A172 (cell line): ENCODE data around the gene INPP5F. TPM values are rescaled to one million over a fixed set of nuclear protein-coding genes. Genes with fewer than 3 reads are reported as not detected.

Source experiments
- DNase-seq: peaks from one replicate; pipeline ENCODE4 v3.0.0-alpha.2; 2015; ENCODE audit warnings: low spot score
- total RNA-seq: library from RNA; depleted of rRNA; stranded (reverse); fragments of >200 nt; shearing (Covaris generic); gene quantifications from 2 replicates; pipeline ENCODE4 v1.2.3, GENCODE V29; 2014; rRNA removed

The INPP5F gene, protein sequence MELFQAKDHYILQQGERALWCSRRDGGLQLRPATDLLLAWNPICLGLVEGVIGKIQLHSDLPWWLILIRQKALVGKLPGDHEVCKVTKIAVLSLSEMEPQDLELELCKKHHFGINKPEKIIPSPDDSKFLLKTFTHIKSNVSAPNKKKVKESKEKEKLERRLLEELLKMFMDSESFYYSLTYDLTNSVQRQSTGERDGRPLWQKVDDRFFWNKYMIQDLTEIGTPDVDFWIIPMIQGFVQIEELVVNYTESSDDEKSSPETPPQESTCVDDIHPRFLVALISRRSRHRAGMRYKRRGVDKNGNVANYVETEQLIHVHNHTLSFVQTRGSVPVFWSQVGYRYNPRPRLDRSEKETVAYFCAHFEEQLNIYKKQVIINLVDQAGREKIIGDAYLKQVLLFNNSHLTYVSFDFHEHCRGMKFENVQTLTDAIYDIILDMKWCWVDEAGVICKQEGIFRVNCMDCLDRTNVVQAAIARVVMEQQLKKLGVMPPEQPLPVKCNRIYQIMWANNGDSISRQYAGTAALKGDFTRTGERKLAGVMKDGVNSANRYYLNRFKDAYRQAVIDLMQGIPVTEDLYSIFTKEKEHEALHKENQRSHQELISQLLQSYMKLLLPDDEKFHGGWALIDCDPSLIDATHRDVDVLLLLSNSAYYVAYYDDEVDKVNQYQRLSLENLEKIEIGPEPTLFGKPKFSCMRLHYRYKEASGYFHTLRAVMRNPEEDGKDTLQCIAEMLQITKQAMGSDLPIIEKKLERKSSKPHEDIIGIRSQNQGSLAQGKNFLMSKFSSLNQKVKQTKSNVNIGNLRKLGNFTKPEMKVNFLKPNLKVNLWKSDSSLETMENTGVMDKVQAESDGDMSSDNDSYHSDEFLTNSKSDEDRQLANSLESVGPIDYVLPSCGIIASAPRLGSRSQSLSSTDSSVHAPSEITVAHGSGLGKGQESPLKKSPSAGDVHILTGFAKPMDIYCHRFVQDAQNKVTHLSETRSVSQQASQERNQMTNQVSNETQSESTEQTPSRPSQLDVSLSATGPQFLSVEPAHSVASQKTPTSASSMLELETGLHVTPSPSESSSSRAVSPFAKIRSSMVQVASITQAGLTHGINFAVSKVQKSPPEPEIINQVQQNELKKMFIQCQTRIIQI
- total RNA-seq = 23.5 and 33.2 TPM in 2 replicates

- DNase-seq = peak; percentile 98
Observed at GRCh38 chr10:119725828-119726675, at the start of gene INPP5F. TSS of gene INPP5F (plus strand) at chr10:119726050. CDS start at chr10:119726263, 213 bp downstream.

DNA sequence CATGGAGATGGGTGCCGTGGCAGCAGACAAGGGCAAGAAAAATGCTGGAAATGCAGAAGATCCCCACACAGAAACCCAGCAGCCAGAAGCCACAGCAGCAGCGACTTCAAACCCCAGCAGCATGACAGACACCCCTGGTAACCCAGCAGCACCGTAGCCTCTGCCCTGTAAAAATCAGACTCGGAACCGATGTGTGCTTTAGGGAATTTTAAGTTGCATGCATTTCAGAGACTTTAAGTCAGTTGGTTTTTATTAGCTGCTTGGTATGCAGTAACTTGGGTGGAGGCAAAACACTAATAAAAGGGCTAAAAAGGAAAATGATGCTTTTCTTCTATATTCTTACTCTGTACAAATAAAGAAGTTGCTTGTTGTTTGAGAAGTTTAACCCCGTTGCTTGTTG lies 48.7 kb upstream of the INPP5F start:
- DNase-seq = no peak

DNA sequence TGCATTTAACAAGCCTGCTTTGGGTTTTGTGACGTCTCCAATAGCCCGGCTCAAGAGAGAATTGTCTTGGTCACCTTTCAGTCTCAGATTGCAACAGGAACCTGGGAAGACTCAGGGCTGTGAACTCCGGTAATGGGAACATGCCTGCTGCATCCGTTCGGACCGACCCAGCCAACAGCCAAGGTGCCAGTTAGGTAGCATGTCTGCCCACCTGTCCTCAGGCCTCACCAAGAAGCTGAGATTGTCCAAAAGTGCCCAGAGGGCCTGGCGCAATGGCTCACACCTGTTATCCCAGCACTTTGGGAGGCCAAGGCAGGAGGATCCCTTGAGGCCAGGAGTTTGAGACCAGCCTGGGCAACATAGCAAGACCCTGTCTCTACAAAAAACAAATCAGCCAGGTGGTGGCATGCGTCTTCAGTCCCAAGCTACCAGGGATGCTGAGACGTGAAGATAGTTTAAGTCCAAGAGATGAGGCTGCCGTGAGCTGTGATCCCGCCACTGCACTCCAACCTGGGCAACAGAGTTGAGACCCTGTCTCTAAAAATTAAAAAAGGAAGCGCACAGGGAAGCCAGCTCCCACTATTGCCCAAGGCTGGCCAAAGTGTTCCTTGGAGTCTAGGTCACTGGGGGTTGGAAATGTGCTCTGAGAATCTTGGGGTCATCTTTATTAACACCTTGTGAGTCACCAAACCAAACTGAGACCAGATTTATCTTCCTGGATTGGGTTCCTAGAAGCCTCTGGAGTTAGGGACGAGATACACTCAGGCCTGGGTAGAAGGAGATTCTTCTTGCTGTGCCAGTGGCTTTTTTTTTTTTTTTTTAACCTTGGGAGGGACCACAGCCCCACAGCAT lies 47.7 kb upstream of the INPP5F start:
- DNase-seq = peak; percentile 70

DNA sequence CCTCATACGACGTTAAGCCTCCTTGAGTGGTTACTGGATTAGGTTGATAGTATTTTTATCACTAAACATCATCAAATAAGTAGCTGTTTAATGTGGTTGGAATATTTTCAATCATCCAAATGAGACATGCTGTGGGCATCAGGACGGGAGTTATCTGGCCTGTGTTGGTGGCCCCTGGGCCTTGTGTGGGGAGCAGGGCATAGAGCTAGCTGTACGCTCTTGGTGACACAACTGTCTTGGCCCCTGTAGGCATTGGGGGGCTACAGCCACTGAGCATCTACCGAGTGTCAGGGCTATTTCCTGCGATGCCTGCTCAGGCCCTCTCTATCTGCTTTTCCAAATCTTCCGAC lies 46.4 kb upstream of the INPP5F start:
- no peak for DNase-seq

DNA sequence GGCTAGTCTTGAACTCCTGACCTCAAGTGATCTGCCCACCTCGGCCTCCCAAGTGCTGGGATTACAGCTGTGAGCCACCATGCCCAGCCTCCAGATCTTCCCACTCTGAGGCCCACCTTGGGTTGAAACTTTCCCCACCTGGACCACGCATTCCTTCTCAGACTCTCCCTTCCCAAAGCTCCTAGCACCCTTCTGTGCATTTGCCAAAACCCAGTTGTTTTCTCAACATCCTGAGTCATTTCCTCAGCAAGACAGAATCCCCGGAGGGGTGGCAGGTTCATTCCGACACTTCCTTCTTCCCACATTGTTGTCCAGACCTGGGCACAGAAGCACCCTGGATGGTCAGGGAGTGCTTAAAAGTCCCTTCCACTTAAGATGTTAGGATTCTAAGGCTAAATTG lies 45.8 kb upstream of the INPP5F start:
- DNase-seq = peak; percentile 97

GRCh38 chr10:119680650-119681081 lies 45.2 kb upstream of the INPP5F start:
- peak; percentile 76 for DNase-seq

DNA sequence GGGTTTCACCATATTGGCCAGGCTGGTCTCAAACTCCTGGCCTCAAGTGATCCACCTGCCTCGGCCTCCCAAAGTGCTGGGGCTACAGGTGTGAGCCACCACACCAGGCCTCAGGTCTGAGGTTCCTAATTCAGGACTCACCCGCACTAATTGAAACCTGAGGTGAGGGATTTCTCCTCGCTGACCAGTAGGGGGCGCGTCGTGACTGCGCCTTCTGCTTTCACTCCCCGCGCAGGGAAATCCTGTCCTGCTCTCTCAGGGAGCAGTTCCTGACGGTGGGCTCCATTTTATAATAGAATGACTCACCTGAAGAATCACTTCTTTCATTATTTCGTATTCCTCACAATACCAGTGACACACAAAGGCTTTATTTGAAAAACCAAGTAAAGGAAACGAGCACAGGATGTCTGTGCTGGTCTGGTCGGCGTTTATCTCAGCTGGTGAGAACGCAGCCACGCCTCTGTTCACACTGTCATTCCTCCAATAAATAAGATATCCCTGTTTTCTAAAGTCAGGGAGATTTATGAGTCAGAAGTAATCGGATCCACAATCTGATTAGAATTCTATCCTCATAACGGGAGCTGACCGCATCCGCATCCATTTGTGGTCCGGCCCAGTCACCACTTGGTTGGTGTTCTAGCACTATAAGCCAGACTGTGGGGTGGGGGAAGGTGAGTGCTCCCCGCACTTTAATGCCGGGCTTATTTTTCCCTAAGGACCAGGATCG lies 39.2 kb upstream of the INPP5F start:
- DNase-seq = peak; percentile 95

DNA sequence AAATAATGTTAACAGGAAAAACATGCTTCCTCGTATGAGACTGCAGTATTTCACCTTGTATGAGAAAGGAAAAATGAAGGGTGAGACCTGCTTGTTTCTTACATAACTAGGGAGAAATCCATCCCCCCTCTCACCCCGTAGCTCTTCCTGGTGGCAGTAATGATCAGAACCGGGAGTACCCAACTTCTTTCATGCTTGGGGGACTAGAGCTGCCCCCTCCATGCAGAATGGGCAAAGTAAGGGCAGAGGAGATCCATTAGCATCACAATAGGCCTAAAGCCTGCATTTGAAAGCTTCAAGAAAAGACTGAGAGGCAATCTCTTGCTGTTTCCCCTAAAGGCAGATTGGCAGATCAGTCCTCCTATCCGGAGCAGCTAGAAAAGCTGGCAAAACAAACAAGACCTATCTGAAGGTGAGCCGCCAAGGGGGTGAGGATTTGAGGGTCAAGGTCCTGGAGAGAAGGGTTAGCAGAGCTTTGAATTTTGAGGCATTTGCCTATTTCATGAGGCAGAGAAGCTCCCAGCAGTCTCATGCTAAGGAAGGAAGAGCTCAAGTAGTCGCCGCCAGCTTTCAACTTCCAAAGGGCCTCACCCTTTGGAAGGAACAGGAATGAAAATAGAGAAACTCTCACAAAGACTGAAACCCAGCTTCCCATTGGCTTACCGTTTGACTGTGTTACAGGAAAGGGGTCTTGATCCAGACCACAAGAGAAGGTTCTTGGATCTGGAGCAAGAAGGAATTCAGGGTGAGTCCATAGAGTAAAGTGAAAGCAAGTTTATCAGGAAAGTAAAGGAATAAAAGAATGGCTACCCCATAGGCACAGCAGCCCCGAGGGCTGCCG lies 38.4 kb upstream of the INPP5F start:
- DNase-seq = no peak

DNA sequence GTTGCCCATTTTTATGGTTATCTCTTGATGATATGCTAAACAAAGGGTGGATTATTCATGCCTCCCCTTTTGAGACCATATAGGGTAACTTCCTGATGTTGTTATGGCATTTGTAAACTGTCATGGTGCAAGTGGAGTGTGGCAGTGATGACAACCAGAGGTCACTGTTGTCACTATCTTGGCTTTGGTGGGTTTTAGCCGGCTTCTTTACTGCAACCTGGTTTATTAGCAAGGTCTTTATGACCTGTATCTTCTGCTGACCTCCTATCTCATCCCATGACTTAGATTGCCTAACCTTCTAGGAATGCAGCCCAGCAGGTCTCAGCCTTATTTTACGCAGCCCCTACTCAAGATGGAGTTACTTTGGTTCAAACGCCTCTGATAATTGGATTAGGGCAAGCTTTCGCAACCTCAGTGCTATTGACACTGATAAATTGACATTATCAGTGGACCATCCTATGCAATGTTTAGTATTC lies 37.8 kb upstream of the INPP5F start:
- no peak for DNase-seq

GRCh38 chr10:119689016-119689580 lies 36.8 kb upstream of the INPP5F start:
- no peak for DNase-seq

GRCh38 chr10:119691726-119692125 lies 34.1 kb upstream of the INPP5F start:
- DNase-seq = no peak

DNA sequence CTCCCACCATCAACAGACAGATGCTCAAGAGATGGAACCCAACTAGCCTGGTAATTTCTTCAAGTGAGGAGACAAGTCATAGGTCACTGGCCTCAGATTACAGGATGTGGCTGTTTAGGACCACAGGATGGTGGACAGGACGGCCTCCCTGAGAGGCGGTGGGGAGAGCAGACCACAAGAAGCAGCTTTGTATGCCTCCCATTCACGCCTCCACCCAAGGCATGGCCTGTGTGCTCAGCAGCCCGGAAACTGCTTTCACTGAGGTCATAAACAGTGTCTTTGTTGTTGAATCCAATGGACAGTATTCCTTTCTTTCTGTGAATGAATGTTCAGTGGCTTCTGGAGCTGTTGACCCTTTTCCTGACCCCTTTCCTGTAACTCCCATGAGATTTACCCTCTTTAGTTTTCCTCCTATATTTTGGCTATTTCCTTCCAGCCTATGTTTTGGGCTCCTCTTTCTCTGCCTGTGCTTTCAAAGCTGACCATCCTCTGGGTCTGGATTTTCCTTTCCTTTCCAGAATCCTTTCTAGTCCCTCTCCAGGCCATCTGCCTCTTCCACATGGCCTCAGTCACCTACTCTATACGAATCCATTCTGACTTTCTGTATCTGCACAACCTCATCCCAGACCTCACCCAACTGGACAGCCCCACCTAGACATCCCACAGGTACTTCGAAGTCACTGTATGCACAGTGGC lies 32.4 kb upstream of the INPP5F start:
- no peak for DNase-seq

GRCh38 chr10:119694608-119695007 lies 31.2 kb upstream of the INPP5F start:
- no peak for DNase-seq

- DNase-seq = no peak
Observed at GRCh38 chr10:119700321-119700954, 25.4 kb upstream of the INPP5F start.

DNA sequence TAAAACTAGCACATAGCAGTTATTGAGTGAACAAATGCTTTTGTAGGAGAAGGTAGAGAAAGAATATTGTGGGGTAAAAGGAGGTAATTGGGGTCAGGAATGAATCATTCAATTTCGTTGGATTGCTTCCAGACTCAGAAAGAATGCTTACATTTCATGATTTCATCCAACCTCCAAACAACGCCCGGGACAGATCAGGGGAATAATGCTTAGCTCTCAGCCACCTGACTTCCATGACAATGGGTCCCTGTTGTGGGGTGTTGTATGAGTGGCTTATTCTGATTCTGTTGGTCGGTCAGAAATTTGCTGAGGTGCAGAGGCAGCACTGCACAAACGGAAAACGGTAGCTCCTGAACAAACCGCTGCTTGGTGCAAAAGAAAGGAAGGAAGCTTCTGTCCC lies 24.0 kb upstream of the INPP5F start:
- DNase-seq = no peak

GRCh38 chr10:119702583-119702982 lies 23.3 kb upstream of the INPP5F start:
- no peak for DNase-seq

- no peak for DNase-seq
Observed at GRCh38 chr10:119703903-119704508, 21.8 kb upstream of the INPP5F start.
